ENCODE measurements around the gene POLR1H.

Gene POLR1H

DNA sequence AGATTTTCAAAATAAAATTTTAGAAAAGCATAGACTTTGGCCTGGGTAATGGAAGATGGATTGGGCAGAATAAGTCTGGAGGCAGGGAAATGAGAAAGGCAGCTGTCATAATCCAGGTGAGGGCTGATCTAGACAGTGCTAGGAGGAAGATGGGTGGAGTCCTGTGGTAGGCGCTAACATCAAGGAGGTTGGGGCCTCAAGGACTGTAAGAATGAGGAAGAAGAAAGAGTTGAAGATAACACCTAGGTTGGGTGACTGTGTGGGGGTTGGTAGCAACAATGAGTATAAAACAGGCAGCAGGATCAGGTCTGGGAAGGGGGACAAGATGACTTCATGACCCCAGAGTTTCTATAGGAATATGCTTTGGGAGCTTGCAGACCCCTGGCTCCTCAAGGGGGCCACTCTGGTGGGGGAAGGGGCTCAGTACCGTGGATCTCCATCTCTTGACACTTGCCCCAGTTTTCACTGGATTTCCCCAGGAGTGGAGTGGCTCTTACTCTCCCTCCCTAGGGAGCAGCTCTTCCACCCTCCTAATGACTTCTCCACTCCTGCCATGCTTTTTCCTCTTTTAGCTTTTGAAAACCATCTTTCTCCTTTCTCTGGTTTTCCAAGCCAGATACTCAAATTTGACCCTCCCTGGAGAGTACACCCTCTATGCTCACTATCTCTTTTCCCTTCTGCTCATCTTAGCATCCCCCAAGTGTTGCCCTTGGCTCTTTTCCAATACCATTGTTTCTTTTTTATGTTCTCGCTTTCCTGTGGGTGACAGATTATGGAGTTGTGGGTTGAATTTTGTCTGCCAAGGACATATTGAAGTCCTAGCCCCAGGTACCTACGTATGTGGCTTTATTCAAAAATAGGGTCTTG lies 37.1 kb downstream of the POLR1H start:
- no peak for DNase-seq

DNA sequence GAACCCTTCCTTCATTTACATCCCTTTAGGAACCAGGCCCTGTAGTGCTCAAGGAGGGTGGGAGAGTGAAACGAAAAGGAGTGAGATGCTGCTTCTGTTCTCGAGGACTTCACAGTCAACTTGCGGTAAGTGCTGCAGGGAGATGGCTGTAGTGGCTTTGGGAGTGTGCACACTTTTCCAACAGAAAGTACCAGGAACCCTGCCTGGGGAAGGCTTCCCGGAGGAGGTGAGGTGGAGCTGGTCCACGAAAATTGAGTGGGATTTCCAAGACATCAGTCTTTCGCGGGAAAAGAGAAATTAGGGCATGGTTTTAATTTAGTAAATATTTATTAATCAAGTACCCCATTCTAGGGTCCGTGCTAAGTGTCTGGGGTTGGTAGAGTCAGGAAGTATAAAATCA lies 39.1 kb downstream of the POLR1H start:
- DNase-seq: no peak

GRCh38 chr6:30100585-30101443 lies 39.7 kb downstream of the POLR1H start:
- DNase-seq: no peak

DNA sequence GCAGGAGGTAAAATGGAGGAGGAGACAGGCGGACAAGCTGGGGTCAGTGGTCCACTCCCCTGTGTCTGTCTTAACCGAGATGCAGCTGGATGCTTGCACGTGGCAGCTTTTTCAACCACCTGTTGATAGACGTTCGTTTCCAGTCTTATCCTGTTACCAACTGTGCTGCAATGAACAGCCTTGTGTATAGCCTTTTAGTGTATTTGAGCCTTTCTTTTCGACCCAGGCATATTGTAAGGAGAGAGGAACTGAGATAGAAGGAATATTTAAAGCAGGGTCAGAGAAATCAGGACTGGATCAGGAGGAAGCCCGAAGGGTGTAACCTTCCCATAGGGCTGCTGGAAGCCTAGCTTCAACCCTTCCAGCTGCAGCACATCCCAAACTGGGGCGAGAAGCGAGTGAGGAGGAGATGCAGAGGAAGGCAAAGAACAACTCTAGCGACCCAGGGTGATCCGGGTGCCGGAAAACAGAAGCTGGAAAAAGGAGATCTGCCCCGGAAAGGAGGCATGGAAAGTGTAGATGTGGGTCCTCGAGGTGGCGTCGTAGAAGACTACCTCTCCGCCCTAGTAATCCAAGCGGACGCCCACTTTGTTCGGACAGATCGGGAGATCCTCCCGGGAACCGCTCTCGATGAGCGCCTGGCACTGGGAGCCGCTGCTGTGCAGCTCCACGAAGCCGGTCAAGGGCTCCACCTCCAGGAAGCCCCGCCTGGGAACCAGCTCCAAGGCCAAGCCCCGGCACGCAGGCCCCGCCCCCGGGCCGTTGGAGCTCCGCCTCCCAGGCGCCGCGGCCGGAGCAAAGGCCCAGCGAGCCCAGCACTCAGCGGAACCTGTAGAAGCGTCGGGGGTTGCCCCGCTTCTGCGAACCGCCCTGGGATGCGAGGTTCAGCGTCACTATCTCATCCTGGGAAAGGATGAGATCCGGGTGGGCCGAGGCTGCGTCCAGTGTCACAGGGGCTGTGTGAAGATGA lies 40.7 kb downstream of the POLR1H start:
- peak; percentile 44 for DNase-seq

DNA sequence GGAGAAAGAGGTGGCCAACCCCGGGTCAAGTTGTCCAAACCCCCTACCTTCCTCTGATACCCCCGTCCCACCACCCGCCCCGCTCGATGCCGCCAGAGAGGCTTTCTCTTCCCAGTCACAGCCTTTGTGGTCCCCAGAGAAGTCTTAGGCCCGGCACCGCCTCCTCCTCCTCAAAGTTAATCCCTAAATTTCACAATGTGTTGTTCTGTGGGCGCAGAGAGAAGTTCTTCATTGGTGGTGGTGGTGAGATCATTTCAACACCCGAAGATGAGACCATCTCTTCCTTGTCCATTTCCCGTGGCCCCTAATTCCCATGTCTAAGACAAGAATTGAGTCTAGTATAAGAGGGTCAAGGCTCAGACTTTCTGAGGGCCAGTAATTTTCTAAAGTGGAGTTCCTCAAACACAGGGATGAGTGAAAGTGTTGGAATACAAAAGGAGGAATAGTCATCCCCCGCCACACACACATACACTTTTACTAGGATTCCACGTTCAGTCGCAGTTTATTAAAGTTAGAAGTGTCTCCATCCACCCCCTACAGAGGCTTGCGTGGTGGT lies 41.4 kb downstream of the POLR1H start:
- DNase-seq: no peak

DNA sequence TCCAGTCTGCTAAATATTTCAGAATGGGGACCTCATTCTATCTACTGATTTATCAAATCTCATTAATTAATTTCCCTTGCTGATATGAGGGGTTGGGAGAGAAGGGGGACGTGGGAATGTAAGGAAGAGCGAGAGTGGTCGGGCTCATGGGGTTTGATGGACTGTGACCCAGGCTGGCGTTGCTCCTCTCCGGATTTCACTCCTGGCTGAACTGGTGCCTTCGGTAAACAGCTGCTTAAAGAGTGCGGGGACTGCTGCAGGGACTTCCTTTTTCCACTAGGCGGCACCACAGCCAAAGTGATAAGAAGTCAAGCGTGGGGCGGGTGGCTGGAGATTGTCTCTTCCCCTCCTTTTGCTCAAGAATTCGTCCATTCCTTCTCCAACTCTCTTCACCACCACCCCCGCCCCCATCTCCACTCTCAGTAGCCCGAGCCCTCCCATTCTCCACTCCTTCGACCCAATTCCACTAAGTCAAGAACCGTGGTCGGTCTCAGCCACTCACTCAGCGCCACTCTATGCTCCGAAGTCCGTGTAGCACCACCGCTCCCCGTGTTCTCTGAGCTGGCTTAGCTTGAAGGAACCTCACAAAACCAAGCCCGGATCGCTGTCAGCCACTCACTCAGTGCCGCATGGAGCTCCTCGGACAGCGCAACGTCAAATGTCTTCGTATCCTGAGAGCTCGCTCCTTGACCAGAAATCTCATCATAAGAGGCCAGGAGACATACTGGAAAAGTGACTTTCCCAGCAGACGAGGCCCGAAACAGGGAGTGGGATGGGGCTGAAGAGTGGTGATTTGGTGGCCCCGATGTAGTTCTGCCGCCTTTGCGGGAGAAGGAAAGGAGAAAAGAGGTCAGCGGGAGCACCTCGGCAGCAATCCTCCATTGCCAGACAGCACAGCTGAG lies 42.2 kb downstream of the POLR1H start:
- DNase-seq: no peak

- no peak for DNase-seq
These were observed 42.8 kb downstream of the POLR1H start for GRCh38 chr6:30103872-30104179.

GRCh38 chr6:30104661-30105060 lies 43.6 kb downstream of the POLR1H start:
- no peak for DNase-seq

- no peak for DNase-seq
These were observed 50.3 kb downstream of the POLR1H start for GRCh38 chr6:30111266-30111856.

GRCh38 chr6:30112402-30112994 lies 51.4 kb downstream of the POLR1H start:
- DNase-seq: no peak

DNA sequence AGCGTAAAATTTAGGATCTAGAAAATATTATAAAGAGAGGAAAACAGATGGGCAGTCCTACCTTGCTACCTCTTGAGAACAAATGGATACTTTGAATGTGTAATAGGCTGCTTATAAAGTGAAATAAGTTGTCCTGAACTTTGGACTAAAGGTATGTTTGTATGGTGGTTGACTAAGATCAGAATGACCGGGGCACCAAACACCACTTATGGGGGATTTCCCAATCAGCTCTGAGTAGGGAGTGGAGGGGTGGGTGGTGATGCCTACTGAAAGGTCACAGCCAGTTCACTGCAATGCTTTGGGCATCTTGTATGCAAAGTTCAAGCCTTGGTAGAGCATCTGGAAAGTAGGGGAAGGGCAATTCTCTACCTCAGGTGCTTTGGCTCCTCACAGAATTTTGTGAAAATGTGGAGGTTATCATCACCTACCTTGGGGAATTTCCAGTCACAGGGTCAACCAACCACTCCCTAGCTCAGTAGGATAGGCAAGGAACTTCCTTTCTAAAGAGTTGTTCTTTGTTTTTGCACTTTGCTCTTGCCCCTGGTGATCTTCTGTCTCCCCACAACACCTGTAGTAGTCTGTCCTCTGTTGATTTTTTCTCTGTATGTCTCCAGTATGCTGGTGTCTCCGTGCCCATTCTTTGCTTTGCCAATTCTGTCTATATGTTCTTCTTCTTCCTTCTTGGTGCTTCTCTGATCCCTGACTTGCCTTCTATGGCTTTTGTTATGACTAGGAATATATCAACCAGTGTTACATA lies 52.1 kb downstream of the POLR1H start, which contains the start of gene TRIM31:
TSS of gene TRIM31 (minus strand) at position 88 of the 757 bp plus-strand sequence. CDS start 285 bp downstream, outside the sequence.
- DNase-seq: no peak

DNA sequence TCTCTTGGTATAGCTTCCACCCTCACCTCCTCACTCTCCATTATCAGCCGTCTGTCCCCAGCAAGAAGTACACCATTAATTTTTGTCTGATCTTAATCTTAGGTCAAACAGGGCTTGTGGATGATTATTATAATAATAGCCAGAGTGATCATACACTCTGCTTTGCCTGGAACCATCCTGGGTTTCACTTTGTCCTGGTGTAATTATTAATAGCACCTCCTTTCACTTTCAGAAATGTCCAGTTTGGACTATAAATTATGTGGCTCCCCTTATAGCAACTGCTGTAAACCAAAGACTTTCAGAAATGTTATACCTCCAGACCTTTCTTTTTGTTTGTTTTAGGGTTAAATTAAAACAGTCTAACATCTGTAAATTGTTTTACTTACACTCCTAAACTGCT lies 52.8 kb downstream of the POLR1H start:
- DNase-seq: no peak

All from activated gamma-delta T cell (primary cell).